Activated gamma-delta T cell treated with Interleukin-2 at 50 U/mL for 16 hours (primary cell): ENCODE measurements around the gene SNX17.
"Not testable (repeated sequence)": the region's sequence is repeated elsewhere in the genome, so short reads cannot be mapped to it uniquely, and the experiment has no call there.

Experiments
- DNase-seq: peaks from one replicate; pipeline ENCODE4 v3.0.0-alpha.2; 2020

SNX17 gene

GRCh38 chr2:27407798-27408491 lies 37.5 kb downstream of the SNX17 start:
- DNase-seq: no peak

DNA sequence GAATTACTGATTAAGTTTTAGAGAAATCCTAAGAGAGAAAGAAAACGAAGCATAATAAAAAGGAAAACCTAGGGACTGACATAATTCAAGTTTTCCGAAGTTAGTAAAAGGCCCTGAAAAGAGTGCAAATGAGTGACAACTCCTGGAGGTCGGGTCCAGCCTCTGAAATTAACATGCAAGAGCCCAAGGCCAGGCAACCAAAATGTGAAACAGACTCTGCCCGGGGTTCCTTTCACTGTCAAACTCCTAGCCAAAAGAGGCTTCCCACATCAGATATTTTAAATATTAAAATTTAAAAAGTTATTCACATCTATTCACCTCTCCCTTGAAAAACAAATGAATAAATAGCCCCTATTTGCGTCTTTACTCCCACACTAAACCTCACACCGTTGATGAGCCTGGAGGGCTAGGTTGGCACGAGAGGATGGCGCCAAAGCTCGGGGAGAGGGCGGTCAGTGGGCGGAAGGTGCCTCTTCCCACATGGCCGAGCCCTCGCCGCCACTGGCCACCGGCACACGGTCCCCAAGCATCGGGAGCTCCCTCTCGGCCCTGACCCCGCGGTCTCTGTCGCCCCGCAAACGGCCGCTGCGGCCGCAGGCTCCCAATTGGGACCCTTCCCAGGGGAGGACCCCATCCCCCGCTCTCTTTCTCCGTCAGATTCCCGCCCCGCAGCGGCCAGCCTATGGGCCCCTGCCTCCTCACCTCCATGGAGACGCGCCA lies 38.3 kb downstream of the SNX17 start:
- no peak for DNase-seq

GRCh38 chr2:27409321-27410073 lies 39.1 kb downstream of the SNX17 start, which contains the start of gene PPM1G:
Gene PPM1G (minus strand): TSS chr2:27409591. CDS start chr2:27409422, 169 bp downstream.
- DNase-seq: peak; percentile 96

DNA sequence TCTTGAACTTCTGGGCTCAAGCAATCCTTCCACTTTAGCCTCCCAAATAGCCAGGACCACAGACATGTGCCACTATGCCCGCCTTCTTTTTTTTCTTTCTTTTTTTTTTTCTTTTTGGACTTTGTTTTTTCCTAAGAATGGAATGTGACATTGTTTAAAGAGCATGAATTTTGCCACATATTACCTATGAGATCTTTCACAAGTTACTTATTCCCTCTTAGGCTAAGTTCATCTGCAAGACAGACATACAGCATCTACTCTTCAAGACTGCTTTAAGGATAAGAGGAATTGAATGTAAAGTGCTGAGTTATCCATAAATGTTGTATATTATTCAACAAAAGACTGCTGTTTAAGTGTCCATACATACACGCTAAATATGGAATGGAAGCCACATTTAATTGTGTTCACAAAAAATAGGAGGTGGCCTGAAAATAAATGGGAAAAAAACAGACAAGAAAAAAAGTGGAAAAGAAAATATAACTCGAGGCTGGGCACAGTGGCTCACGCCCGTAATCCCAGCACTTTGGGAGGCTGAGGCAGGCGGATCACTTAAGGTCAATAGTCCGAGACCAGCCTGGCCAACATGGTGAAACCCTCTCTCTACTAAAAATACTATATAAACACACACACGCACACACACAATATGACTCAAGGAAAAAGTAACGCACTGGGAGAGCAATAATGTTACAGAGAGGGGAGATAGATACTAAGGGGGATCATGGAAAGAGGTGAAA lies 42.2 kb downstream of the SNX17 start:
- no peak for DNase-seq

GRCh38 chr2:27416151-27416550 lies 45.7 kb downstream of the SNX17 start:
- no peak for DNase-seq

DNA sequence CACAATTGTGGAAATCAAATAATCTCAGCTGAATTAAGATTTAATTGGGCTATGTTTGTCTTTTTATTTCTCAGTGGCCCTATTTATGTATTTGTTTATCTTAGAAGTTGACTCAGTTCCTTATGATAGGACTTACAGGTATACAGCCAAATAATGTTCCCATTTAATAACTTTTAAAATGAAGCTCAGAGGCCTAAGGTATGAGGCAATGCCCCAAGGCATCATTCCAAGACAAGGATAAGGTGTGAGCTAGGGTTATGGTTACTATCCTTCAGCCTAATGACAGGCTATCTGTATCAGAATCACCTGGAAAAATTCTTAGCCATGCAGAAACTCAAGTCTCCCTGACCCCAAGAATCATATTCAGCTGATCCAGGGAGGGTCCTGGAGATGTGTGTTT lies 50.6 kb downstream of the SNX17 start:
- no peak for DNase-seq

DNA sequence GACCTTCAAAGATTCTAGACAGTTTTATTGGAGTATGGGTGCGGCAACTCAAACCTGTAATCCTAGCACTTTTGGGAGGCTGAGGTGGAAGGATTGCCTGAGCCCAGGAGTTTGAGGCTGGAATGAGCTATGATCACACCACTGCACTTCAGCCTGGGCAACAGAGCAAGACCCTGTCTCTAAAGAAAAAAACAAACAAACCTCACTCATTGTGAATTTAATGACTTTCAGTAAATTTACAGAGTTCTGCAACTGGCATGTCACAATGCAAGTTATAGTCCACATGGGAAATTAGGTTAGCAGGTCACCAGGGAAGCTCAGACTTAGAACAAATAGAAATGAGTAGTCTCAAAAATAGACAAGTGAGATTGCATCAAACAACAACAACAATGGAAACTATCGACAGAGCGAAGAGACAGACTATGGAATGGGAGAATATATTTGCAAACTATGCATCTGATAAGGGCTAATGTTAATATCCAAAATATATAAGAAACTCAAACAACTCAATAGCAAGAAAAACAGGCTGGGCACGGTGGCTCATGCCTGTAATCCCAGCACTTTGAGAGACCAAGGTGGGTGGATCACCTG lies 51.3 kb downstream of the SNX17 start:
- no peak for DNase-seq

DNA sequence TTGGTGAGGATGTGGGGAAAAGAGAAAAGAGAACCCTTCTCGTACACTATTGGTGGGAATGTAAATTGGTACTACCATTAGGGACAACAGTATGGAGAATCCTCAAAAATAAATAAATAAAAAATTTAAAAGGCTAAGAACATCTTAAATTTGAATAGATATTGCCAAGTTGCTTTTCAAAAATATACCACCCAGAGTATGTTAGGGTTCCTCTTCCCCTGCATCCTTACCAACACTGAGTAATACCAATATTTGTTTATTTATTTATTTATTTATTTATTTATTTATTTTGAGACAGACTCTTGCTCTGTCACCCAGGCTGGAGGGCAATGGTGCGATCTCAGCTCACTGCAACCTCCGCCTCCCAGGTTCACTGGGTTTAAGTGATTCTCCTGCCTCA lies 52.5 kb downstream of the SNX17 start:
- no peak for DNase-seq

- not testable (repeated sequence) for DNase-seq
Observed at GRCh38 chr2:27425039-27425438, 54.6 kb downstream of the SNX17 start.
